ENCODE data around the gene BRAF. TPM values are rescaled to one million over a fixed set of nuclear protein-coding genes. Genes with fewer than 3 reads are reported as not detected.

Gene BRAF
- total and polyA plus RNA-seq, 2 donors (not counting 3 experiments of a cell fraction or from before 2014, with no cell fraction given): 6.6 to 26.2 TPM

- Histone ChIP-seq H3K4me3 (replicated peaks in 1 of 3; ENCODE audit: insufficient read depth in 1 of 3, low read depth in 1 of 3, low read length in 3 of 3) (no peak overlapping the region), H3K36me3 (ENCODE audit: control insufficient read depth in 2 of 2, extremely low read depth in 1 of 2, insufficient read depth in 2 of 2, low read length in 2 of 2) (no peaks in the 10 kb centered on the region), H3K79me2 (ENCODE audit: control insufficient read depth, insufficient read depth, low read length) (no peaks in the 10 kb centered on the region), H3K4me1 (ENCODE audit: control insufficient read depth, extremely low read depth, insufficient read depth, low read length) (no peaks in the 10 kb centered on the region), H4K20me1 (replicated peaks; ENCODE audit: control insufficient read depth, extremely low read depth, insufficient read depth, low read length) (no peaks in the 10 kb centered on the region), H3K27ac (ENCODE audit: insufficient read depth, low read depth, low read length) (no peak overlapping the region), H3K9ac (replicated peaks; ENCODE audit: extremely low read depth, insufficient read depth, low read length) (no peak overlapping the region), H2AFZ (ENCODE audit: low read depth, low read length) (no peak overlapping the region), H3K4me2 (ENCODE audit: insufficient read depth, low read length) (no peak overlapping the region), H3K27me3 (ENCODE audit: control insufficient read depth in 2 of 2, insufficient read depth in 2 of 2, low read length in 2 of 2) (no peaks in the 10 kb centered on the region), H3K9me1 (replicated peaks; ENCODE audit: control insufficient read depth, extremely low read depth, insufficient read depth, low read length) (no peaks in the 10 kb centered on the region), H3K9me3 (replicated peaks; ENCODE audit: control insufficient read depth, insufficient read depth, low read length) (no peaks in the 10 kb centered on the region)
- CTCF ChIA-PET: interaction anchor here (5.4 kb wide), 1 partner anchor 18 kb away, joined by 32 read pairs; no protein-coding TSS in a partner anchor
- no peak for DNase-seq (ENCODE audit: low read depth, low spot score)
- intact Hi-C loops (cut with micrococcal nuclease): no loop called here
- no TSS peak for BruUV-seq (replicated peaks)
- TF ChIP-seq FOS (IDR thresholded peaks at IDR 0.05; ENCODE audit: borderline replicate concordance, insufficient read depth, low read length) (no peak), MYC (IDR thresholded peaks at IDR 0.05; ENCODE audit: low read depth, low read length) (no peak), POLR2A (IDR thresholded peaks at IDR 0.05; ENCODE audit: low read depth, low read length) (no peak), CTCF (IDR thresholded peaks at IDR 0.05; ENCODE audit: extremely low read depth in 1 of 2, insufficient read depth in 1 of 2, low read depth in 1 of 2, low read length in 2 of 2) (no peak), EZH2 (IDR thresholded peaks at IDR 0.05; ENCODE audit: borderline replicate concordance, low read depth, low read length, severe bottlenecking) (no peak), JUN (IDR thresholded peaks at IDR 0.05; ENCODE audit: borderline replicate concordance, insufficient read depth, insufficient read length, low read depth) (no peak), GATA2 (IDR thresholded peaks at IDR 0.05; ENCODE audit: insufficient read depth, insufficient read length, low read depth, low read length) (no peak), POLR2AphosphoS5 (IDR thresholded peaks at IDR 0.05; ENCODE audit: insufficient read depth, low read depth, low read length) (no peak)
- TF ChIP-seq, protein P1, sequence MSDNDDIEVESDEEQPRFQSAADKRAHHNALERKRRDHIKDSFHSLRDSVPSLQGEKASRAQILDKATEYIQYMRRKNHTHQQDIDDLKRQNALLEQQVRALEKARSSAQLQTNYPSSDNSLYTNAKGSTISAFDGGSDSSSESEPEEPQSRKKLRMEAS (IDR thresholded peaks at IDR 0.05; ENCODE audit: insufficient read depth, insufficient read length): no peak
- POLR2A ChIA-PET: no interaction called here
- no peak for FAIRE-seq
- dilution Hi-C loops (cut with MboI; ENCODE audit: extremely low pct_ligation_motif_present, low sequenced_read_pairs): no loop called here
Measured at GRCh38 chr7:140829720-140830119, 95.0 kb downstream of the BRAF start.

Data from endothelial cell of umbilical vein (primary cell).